Activated T-cell treated with anti-CD3 and anti-CD28 coated beads, Interleukin-2, amount 50 U/mL, for 48 hours (primary cell): ENCODE results near the gene AMBP.

ENCODE experiments used
- DNase-seq, 2 experiments: peaks; one replicate each; pipeline ENCODE4 v3.0.0-alpha.2; 2020

The AMBP gene

DNA sequence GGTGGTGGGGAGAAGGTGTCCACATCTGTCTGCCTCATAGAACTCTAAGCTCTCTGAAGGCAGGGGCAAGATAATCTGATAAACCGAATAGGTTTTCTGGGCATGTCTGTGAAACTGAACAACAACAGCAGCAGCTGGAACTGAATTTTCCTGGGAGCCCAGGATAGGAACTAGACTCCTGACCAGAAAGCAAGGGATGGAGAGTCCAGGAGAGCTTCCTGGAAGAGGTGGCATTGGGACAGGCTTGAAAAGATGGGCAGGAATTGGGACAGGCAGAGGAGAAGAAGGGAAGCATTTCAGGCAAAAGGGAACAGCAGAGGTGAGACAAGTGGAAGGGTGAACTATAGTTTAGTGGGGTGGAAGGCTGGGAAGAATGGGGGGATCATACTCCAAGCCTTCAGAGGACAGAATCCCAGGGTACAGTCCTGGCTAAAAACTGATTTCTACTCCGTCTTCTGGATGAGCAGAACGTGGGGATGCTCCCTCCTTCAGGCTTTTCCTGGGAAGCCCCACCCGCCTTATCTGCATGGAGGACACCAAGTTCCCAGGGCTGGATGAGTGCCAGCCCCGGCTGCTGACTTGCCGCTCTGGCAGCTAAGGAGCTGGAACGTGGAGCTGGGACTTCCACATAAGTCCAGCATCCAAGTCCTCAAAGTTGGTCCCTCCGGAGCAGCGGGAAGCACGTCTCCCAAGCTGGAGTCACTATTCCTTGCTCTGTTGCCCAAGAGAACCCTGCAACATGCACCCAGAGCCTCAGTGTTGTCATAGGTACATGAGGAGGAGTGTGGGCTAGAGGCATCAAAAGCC, 34.9 kb upstream of the AMBP start:
- DNase-seq = no peak

DNA sequence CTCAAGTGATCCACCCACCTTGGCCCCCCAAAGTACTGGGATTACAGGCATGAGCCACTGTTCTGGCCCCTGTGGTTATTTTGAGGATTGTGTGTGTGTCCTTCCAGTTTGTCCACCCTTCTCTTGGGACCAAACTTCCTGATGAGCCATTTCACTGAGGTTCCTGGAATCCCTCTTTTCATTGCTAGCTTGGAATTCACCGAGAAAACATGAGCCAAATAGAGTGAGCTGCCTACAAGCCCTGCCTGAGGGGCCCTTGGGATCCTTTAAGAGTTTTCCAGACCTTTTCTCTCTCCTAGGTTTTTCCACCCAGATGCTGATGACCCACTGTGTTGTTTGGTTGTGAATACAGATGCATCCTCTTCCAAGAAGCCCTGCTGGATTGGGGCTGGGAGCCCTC, 34.2 kb upstream of the AMBP start:
- DNase-seq = no peak

DNA sequence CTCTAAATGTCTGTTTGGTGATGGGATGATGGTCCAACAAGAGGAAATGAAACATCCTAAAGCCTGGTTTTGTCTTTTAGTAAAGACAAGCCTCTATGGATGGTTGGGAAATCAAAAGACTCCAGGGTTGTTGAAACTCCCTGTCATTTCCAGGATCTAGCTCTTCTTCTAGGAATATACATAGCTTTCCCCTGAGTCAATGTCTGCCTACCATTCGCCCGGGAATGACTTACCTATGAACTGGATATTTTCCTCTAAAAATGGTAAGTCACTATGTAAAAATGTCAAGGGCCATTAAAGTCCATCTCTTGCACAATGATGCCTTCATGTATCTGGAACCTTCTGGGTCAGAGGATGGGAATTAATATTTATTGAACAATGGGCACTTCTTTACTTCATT, 32.1 kb upstream of the AMBP start:
- DNase-seq = no peak

DNA sequence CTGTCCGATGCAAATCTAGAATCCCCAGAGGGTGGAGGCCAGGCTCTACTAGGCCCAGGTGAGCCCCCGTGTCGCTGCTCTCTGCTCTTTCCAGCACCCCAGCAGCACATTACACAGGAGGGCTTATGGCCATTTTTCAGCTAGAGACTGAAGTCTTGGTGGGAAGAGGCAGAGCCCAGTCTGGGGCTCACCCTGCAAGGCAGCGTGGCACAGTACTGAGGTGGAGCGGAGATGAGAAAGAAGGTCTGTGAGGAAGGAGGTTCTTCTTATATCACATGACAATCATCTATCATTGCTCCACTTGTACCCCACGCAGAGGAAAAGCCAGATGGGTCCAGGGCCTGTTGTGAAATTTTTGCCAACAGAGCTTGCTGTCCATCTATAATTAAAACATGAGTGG, 31.0 kb upstream of the AMBP start:
- no peak for DNase-seq

DNA sequence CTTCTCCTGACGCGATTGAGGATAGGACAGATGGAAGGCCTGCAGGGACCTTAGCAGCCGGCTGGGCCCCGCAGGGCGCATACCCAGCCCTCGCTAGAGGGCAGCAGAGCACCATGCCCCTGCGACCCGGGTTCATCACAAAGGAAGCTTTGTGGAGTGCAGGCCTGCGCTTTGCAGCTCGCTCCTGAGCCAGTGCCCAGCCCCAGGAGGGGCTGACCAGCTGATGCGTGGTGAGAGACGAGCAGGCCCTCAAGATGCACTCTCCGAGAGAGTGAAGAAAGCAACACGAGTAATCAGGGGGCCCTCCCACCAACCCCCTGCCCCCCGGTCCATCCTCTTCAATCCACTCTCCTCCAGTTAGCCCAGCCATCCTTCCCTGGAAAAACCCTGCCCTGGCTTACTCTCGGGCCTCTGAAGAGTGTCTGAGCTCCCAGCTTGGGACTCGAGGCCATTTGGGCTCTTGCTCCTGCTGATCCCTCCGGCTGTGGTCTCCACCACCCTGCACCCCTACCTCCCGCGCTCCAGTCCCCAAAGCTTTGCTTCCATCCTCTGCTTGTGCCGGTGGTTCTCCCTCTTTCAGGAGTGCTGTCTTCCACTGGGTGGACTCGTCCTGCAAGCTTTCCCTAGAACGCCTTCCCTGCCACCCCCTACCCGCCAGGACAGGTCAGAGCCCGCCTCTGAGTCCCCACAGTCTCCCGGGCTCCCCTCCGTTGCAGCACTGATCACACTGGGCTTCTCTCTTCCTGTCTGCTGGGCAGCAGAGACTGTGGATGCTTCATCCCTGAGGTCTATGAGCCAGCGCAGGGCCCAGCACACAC, 30.1 kb upstream of the AMBP start:
- peak; percentile 76 to 81 for DNase-seq

DNA sequence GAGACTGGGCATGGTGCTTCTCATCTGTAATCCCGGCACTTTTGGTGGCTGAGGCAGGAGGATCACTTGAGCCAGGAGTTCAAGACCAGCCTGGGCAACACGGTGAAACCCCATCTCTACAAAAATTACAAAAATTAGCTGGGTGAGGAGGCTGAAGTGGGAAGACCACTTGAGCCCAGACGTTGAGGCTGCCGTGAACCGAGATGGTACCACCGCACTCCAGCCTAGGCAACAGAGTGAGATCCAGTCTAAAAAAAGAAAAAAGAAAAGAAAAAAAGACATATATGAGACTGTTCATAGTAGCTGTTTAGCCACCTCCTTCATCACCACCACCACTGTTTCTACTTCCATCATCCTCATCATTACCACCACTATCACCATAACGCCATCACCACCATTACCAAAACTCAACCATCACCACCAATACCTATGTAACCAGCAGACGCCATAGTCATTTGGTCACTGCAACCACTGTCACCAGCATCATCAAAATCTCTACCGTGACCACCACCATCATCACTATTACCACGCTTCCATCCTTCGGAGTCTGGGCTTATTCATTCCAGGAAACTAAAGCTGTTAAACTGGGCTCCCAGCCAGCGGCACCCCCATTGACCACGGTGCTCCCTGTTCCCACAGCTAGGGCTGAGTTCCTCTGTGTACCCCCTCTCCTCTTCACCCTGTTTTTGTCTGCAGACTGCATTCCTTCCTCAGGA, 29.3 kb upstream of the AMBP start:
- no peak for DNase-seq

DNA sequence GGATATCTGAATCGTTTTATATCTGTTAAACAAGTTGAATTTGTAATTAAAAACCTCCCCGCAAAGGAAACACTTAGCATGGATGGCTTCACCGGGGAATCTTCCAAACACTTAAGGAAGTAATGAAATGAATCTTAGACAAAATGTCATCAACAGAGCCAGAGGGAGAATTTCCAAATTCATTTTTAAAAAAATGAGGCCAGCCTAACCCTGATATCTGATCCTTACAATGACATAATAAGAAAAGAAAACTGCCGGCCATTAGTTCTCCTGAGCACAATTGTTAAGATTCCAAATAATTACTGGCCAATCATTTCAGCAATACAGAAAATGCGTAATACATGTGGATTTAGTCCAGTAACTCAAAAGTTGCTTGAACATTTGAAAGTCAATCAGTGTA, 27.1 kb upstream of the AMBP start:
- no peak for DNase-seq

DNA sequence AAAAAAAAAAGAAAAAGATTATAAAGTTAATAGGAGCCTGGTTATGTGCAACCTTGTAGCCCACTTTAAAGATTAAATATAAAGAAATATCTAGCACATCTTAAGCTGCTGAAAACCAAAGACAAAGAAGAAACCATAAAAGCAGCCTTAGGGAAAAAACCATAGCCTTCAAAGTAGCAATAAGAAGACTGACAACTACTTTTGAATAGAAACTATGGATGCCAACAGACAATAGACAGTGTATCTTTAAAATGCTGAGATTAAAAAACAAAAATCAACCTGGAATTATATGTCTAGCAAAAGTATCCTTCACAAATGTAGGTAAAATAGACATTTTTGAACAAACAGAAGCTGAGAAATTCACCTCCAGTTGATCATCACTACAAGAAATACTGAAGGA, 24.4 kb upstream of the AMBP start:
- no peak for DNase-seq

DNA sequence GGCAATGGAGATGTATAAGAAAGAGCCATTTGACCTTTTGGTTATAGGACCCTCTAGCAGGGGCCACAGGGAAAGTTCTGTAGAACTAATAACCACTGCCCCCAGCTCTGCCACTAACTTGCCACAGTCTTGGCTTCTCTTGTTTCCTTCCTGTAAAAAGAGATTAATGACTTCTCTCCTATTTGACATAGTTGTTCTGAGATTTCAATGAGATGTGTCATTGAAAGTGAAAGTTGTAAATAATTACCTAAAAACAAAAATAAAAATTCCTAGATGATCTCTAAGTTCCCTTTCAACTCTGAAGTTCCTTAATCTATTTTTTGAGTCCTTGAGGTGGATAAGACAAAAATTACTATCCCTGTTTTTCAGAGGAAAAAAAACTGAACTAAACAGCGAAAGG, 22.4 kb upstream of the AMBP start:
- no peak for DNase-seq

DNA sequence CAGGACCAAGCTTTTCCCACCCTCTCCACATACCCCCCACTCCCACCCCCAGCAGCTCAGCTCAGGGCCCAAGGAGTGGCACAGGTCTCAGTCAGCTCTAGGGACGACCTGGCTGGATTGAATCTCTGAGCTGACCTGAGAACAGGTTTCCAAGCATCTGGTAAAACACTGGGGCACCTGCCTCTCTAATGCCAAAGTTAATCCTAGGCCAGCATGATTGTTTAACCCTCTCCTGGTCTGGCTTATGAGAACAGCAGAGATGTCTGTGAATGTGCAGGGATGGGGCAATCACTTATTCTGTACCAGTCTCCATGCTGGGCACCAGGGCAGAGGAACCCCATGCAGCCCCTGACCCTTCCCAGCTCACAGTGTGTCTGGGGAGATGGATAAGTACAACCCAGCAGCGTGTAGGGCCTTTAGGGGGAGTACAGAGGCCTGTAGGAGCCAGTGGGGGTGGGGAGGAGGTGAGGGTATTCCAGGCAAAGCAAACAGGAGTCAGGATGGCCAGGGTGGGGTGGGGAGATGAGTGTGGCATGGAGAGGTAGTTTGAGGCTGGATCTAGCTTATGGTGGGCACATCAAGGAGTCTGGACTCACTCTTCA, 21.7 kb upstream of the AMBP start:
- no peak for DNase-seq

DNA sequence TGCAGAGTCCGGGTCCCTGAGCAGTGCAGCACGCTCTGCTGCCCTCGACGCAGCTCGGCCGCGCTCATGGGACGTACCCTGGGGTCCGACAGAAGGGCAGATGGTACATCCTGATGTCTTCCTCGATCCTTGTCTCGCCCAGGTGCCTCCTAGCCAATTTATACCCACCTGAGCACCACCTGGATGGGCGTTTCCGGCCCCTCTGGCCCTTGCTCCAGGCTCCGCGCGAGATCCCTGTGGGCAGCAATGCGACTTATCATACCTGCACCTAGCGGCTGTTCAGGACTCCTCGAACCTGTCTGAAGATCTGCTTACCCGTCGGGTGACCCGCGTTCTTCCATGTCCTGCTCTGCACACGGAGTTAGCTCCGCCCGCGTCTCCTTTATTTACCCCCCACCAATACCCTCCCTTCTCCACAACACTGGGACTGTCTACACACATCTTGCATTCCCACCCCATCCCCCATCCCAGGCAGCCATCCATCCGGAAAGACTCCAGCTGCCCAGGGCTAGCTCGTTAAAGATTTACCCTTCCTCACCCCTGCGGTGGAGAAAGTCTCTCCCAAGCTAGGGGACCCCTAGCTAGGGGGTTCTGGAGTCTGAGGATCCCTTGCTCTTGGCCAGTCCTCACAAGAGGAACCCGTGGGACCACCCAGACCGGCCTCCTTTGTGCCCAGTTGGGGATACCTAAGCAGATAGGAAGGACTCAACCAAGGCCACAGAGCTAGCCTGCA, 21.0 kb upstream of the AMBP start, which contains the start of gene KIF12:
KIF12 (minus strand) TSS at position 357 of the 733 bp plus-strand sequence; CDS start at position 341, 16 bp downstream.
- DNase-seq = no peak

DNA sequence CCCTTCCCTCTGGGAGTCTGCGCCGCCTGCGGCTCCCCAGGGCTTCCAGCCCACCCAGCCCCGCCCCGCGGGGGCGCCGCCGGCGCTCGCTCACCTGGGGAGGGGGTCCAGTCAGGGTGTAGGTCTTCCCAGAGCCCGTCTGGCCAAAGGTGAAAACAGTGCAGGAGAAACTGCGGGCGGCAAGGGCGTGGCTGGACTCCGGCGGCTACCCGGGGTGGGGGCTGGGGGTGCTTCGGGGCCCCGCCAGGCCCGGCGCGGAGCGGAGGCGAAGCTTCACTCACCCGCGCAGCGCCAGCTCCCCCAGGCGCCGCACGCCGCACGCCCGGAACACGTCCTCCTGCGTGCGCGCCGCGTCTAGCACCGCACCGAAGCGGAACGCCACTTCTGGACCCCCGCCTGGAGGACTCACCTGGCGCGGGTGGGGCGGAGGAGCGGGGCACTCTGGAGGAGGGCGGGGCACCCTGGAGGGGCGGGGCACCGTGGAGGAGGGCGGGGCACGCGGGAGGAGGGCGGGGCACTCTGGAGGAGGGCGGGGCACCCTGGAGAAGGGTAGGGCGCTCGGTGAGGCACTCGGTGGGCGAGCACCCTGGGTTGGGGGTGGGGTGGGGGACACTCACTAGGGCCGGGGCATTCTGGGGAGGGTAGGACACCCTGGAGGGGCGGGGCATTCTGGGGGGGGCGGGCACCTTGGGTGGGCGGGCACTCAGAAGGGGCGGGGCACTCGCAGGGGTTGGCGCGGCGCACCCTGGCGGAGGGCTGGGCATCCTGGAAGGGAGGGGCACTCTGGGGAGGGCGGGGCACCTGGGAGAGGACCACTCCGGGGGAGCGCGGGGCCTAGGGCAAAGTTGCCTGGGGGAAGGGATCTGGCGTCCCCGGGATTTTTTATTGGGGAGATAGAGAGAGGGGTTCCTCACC, 20.2 kb upstream of the AMBP start:
- DNase-seq = peak; percentile 51 to 60

DNA sequence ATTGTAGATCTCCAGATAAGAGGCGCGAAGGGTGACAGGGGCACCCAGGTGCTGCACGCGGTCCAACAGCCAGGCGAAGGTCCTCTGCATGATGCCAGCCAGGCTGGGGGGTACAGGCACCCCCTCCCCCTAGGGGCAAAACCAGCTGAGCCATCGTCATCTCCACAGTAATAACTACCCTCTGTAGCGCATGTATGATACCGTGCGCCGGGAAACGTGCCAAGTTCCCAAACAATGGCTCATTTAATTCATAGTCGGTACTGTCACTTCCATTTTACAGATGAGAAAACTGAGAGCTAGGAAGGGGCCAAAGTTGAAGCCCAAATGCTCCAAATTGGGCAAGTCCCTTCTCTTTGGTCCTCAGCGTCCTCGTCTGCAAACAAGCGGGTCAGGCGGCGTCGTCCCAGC, 19.5 kb upstream of the AMBP start:
- no peak for DNase-seq

DNA sequence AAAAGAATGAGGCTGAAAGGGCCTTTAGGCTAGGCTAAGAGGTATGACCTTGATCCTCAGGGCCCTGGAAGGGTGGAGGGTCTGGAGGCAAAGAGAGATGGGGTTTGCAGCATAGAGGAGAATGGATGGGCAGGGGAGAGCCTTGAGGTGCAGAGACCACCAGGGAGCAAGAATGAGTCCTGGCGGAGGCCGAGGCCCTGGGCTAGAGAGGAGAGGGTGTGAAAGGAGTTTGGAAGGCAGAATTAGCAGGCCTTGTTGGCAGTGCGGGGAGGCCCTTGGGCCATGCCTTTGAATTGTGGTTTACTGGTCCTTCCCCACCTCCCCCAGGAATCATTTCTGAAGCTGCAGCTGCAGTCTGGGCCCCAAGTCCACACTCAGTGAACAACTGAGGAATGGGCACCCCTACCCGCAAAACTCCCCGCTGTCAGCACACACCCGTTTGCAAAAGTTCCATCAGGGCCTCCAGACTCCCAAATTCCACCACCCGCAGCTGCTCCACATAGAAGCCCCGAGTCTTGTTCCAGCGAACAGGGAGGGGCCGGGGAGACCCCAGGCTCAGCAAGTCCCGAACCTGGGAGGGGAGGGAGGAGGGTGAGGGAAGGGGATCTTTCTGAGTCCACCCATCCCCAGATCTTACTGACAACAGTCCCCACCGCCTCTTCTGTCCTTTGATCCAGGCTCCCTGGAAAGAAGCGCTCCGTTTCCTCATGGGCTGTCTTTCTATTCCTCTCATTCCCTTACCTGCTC, 18.9 kb upstream of the AMBP start:
- DNase-seq = no peak

DNA sequence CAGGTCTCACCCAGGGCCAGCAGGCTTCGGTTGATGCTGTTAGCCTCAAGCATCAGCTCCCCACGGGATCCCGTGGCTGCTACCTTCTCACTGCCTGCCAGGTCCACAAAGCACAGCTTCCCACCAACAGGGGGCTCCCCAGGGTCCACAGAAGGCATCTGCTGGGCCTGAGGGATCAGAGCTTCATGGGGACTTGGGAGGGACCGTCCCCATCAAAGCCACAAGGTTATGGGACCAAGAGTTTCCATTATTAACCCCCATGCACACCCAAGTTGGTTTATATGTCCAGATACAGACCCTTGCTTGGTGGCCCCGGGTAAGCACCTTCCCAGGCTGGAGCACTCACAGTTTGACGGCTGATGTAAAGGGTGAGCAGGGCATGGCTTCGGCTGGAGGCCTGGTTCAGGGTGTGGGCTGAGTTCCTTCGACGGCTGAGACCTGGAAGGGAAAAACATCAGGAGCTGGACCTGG, 18.0 kb upstream of the AMBP start:
- peak in 1 of 2 experiments; percentile 26 for DNase-seq

DNA sequence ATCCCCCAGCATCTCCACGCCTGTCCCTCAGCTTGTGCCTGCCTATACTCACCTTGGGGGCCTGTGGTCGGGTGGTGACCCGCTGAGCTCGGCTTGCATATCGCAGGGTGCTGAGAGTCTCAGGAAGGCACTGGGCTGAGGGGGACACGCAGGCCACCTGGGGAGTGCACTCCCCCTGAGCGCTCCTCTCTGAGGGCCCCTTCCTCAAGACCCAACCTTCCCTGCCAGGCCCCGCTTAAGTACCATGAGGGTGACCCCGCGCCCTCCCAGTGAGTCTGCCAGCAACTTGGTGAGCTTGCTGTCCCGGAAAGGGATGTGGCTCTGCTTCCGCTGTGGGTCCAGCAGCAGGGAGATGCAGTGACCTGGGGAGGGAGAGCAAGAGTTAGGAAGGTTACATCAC, 16.9 kb upstream of the AMBP start:
- no peak for DNase-seq

DNA sequence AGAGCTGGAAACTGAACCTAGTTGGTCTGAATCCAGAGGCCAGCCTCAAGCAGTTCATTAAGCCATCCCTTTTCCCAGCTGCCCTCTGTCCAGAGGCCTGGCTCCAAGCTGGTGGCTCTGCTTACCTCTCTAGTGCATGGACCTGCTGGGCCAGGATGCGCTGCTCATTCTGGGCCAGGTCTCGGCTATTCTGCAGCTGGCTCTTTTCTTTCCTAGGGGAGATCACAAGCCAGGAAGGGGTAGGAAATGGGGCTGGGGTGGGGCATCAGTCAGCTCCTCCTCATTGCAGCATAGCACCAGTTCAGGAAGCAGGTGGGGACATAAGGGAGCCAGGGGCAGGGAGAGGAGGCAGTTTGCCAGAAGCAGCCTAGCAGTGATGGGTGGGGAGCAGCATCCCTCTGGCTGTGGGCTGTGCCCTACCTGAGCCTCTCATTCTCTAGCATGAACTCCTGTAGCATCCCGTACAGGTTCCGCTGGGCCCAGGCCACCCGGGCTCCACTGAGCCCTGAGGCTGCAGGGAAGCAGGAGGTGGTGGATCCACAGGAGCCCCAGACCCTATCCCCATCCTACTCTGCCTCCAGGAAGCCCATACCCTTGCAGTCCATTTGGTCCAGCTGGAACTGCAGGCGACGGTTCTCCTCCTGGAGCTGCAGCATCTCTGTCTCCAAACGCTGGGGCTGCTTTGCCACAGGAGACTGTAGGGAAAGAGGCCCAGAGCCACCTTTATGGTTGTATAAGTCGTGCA, 15.8 kb upstream of the AMBP start:
- DNase-seq = no peak

DNA sequence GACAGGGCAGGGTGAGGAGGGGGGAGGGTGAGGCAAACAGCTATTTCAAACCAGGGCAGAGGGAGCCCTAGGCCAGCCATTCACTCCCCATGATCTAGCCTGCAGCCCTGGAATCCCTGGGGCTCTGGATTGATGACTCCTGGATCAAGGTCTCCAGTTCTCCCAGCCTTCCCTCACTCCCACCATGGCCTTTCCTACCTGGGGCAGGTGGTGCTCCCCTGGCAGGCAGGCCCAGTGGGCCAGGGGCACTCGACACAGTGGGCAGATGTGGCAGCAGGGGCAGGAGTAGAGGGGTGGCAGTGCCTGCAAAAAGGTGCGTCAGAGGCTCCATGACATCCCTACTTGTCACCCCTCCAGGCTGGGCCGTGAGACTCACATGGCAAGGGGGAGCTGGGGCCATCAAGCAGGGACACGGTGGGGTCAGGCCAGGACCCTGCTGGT, 15.0 kb upstream of the AMBP start:
- peak in 1 of 2 experiments; percentile 4 for DNase-seq

DNA sequence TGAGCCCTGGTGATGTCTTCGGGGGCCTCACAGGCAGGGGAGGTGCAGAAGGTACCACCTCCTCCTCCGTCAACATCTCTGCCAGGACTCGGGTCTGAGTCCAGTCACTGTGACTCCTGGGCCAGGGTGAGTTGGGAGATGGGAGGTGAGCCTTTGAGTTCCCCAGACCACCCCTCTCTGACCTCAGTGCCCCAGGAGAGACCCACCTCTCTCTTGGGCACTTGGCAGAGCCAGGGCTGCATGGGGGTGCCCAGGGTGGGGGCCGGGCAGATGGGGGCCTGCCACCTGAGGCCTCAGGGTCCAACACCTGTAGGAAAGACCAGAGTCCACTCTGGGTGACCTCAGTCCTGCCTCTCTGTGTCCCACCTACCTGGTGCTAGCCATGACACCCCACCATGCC, 14.2 kb upstream of the AMBP start:
- peak in 1 of 2 experiments; percentile 4 for DNase-seq
